ENCODE data around the gene IRGQ.
"Not testable (repeated sequence)": the region's sequence is repeated elsewhere in the genome, so short reads cannot be mapped to it uniquely, and the experiment has no call there.

IRGQ gene

GRCh38 chr19:43595999-43596841, at the start of gene IRGQ, which contains the start of gene ZNF576:
Gene IRGQ (minus strand): TSS chr19:43596134. CDS start chr19:43595338, 796 bp downstream.
Gene ZNF576 (plus strand): TSS chr19:43596595. CDS start chr19:43597109, 514 bp downstream.
- peak; percentile 100 for DNase-seq

GRCh38 chr19:43644181-43644580, 48.2 kb upstream of the IRGQ start:
- no peak for DNase-seq

GRCh38 chr19:43643326-43643725, 47.4 kb upstream of the IRGQ start:
- DNase-seq: no peak

- no peak for DNase-seq
Measured at GRCh38 chr19:43642531-43642930, 46.6 kb upstream of the IRGQ start.

GRCh38 chr19:43641333-43641732, 45.4 kb upstream of the IRGQ start:
- DNase-seq: no peak

- DNase-seq: no peak
Measured at GRCh38 chr19:43640424-43640757, 44.5 kb upstream of the IRGQ start.

- DNase-seq: peak; percentile 76
Measured at GRCh38 chr19:43639519-43640423, 43.8 kb upstream of the IRGQ start, which contains the start of gene CADM4. Gene CADM4 (minus strand): TSS chr19:43639850. CDS start chr19:43639790, 60 bp downstream.

- no peak for DNase-seq
Measured at GRCh38 chr19:43638995-43639518, 43.1 kb upstream of the IRGQ start.

- DNase-seq: no peak
Measured at GRCh38 chr19:43638214-43638994, 42.5 kb upstream of the IRGQ start.

- no peak for DNase-seq
Measured at GRCh38 chr19:43636121-43636683, 40.3 kb upstream of the IRGQ start.

- DNase-seq: not testable (repeated sequence)
Measured at GRCh38 chr19:43635561-43635940, 39.6 kb upstream of the IRGQ start.

- no peak for DNase-seq
Measured at GRCh38 chr19:43634872-43635560, 39.1 kb upstream of the IRGQ start.

GRCh38 chr19:43634506-43634871, 38.6 kb upstream of the IRGQ start:
- no peak for DNase-seq

- no peak for DNase-seq
Measured at GRCh38 chr19:43634068-43634467, 38.1 kb upstream of the IRGQ start.

- no peak for DNase-seq
Measured at GRCh38 chr19:43633520-43633919, 37.6 kb upstream of the IRGQ start.

GRCh38 chr19:43631491-43631890, 35.6 kb upstream of the IRGQ start:
- no peak for DNase-seq

GRCh38 chr19:43628646-43629326, 32.9 kb upstream of the IRGQ start:
- no peak for DNase-seq

GRCh38 chr19:43626838-43627237, 30.9 kb upstream of the IRGQ start:
- DNase-seq: no peak

- no peak for DNase-seq
Measured at GRCh38 chr19:43625918-43626579, 30.1 kb upstream of the IRGQ start.

GRCh38 chr19:43624933-43625332, 29.0 kb upstream of the IRGQ start:
- DNase-seq: peak; percentile 90

Measured in activated CD8-positive, alpha-beta memory T cell treated with anti-CD3 and anti-CD28 coated beads for 24 hours (primary cell).